Inferior parietal cortex (tissue), 1 donor: ENCODE data around the gene GPC6.

Experiments
- DNase-seq: peaks from one replicate; pipeline ENCODE4 v3.0.0-alpha.2; 2016; ENCODE audit errors: extremely low spot score

GPC6 gene

GRCh38 chr13:94168783-94169453 is 942.3 kb downstream of the GPC6 start:
- no peak for DNase-seq

GRCh38 chr13:94169454-94170144 is 943.0 kb downstream of the GPC6 start:
- no peak for DNase-seq

- DNase-seq, result no peak
Measured at GRCh38 chr13:94170145-94170571, 943.6 kb downstream of the GPC6 start.

- DNase-seq, result no peak
Measured at GRCh38 chr13:94172416-94172815, 945.8 kb downstream of the GPC6 start.

- DNase-seq, result no peak
Measured at GRCh38 chr13:94173312-94173854, 946.8 kb downstream of the GPC6 start.

- no peak for DNase-seq
Measured at GRCh38 chr13:94174009-94174408, 947.4 kb downstream of the GPC6 start.

- no peak for DNase-seq
Measured at GRCh38 chr13:94175076-94175475, 948.5 kb downstream of the GPC6 start.

- no peak for DNase-seq
Measured at GRCh38 chr13:94176561-94176960, 950.0 kb downstream of the GPC6 start.

- DNase-seq, result no peak
Measured at GRCh38 chr13:94177041-94177440, 950.4 kb downstream of the GPC6 start.

- no peak for DNase-seq
Measured at GRCh38 chr13:94178625-94179244, 952.1 kb downstream of the GPC6 start.

GRCh38 chr13:94181461-94182107 is 955.0 kb downstream of the GPC6 start:
- no peak for DNase-seq

GRCh38 chr13:94182185-94182761 is 955.7 kb downstream of the GPC6 start:
- DNase-seq, result no peak

- no peak for DNase-seq
Measured at GRCh38 chr13:94186470-94186869, 959.9 kb downstream of the GPC6 start.

GRCh38 chr13:94188201-94188854 is 961.7 kb downstream of the GPC6 start:
- no peak for DNase-seq

GRCh38 chr13:94192431-94192975 is 965.9 kb downstream of the GPC6 start:
- no peak for DNase-seq

- no peak for DNase-seq
Measured at GRCh38 chr13:94195715-94196114, 969.1 kb downstream of the GPC6 start.

- DNase-seq, result no peak
Measured at GRCh38 chr13:94196413-94196812, 969.8 kb downstream of the GPC6 start.

GRCh38 chr13:94198681-94199080 is 972.1 kb downstream of the GPC6 start:
- no peak for DNase-seq

GRCh38 chr13:94199135-94199534 is 972.5 kb downstream of the GPC6 start:
- no peak for DNase-seq

GRCh38 chr13:94201022-94201421 is 974.4 kb downstream of the GPC6 start:
- DNase-seq, result no peak

- DNase-seq, result no peak
Measured at GRCh38 chr13:94204163-94204562, 977.6 kb downstream of the GPC6 start.
